GM21367 (cell line): ENCODE measurements around the gene ZNF613.
A peak's percentile ranks its signal among the peaks of the same experiment; 100 is the strongest.
"Not testable (repeated sequence)": the region's sequence is repeated elsewhere in the genome, so short reads cannot be mapped to it uniquely, and the experiment has no call there.

ENCODE experiments used
- ATAC-seq: cut with Tn5 transposase; IDR thresholded peaks from one replicate; pipeline ENCODE4 v1.9.1; 2021; ENCODE audit not compliant: unreplicated experiment

Gene ZNF613

DNA sequence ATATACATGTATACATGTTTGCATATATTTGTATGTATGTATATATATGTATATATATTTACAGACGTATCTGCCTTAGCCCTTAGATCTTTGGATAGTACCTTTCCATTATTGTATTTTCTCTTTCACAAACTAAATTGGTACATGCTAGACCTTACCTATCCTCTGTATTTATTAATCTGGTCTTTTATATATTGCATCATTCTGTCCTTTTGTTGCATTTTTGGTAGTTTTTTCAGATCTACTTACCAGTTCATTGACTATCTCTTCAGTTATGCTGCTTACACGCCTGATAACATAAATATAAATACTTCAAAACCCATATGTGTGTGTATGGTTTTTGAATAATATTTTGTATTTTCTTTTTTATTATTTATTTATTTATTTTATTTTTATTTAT lies 11.7 kb downstream of the ZNF613 start:
- no peak for ATAC-seq

DNA sequence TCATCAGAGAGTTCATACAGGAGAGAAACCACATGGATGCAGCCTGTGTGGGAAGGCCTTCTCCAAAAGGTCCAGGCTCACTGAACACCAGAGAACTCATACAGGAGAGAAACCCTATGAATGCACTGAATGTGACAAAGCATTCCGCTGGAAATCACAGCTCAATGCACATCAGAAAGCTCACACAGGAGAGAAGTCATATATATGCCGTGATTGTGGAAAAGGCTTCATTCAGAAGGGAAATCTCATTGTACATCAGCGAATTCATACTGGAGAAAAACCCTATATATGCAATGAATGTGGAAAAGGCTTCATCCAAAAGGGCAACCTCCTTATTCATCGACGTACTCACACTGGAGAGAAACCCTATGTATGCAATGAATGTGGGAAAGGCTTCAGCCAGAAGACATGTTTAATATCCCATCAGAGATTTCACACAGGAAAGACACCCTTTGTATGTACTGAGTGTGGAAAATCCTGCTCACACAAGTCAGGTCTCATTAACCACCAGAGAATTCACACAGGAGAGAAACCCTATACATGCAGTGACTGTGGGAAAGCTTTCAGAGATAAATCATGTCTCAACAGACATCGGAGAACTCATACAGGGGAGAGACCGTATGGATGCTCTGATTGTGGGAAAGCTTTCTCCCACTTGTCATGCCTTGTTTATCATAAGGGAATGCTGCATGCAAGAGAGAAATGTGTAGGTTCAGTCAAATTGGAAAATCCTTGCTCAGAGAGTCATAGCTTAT lies 17.7 kb downstream of the ZNF613 start:
- no peak for ATAC-seq

DNA sequence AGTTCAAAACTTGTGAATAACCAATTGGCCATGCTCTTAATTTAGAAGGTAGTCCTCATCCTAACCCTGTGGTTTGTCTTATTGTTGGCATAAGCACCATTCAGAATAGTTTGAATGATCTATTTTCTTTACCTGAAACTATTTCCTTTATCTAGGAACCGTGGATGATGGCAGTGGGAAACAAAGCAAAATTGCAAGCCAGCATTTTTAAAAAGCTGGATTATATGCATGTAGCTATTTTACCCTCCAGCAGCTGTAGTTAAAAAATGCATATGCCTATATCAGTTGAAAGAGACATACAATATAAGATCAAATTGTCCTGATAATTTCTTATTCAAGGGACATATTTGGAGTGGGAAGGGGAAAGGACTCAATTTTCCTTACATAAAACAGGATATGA lies 19.3 kb downstream of the ZNF613 start:
- no peak for ATAC-seq

DNA sequence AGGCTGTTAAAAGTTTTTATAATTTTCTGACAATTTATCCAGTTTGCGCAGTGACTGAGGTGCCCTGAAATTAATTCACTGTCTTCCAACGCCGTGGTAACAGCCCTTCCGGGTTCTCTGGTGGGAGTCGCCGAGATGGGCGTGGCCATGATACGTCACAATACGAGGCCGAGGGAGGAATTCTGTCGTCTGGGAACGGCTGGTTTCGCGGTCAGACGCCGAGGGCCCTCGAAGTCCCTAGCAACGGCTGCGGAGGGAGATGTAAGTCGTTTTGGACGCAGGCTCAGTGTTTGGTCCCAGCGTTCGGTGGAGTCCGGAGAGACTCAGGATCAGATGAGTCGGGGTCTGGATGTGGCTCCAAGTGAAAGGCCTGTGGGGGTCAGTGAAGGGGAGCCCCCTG lies 21.7 kb downstream of the ZNF613 start:
- no peak for ATAC-seq

DNA sequence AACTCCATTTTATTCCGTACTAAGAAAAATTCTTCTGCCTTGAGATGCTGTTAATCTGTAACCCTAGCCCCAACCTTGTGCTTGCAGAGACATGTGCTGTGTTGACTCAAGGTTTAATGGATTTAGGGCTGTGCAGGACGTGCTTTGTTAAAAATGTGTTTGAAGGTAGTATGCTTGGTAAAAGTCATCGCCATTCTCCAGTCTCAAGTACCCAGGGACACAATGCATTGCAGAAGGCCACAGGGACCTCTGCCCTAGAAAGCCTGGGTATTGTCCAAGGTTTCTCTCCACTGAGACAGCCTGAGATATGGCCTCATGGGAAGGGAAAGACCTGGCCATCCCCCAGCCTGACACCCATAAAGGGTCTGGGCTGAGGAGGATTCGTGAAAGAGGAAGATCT lies 30.6 kb downstream of the ZNF613 start:
- ATAC-seq = not testable (repeated sequence)

DNA sequence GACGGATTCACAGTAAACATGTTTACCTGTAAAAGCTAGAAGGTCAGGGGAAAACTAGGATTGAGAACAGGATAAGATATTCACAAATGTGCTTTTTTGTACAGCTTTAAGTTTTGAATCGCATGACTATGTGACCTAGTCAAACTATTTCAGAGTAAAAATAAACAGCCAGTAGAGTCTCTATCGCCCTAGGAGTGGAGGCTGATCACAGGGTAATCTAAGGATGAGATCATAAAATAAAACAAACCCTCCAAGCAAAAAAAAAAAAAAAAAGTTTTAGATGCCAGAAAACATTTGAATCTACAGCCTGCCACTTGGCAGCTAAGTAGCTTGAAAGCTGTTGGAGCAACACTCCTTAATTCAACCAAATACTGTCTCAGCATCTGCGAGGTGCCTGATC lies 32.5 kb downstream of the ZNF613 start:
- no peak for ATAC-seq

DNA sequence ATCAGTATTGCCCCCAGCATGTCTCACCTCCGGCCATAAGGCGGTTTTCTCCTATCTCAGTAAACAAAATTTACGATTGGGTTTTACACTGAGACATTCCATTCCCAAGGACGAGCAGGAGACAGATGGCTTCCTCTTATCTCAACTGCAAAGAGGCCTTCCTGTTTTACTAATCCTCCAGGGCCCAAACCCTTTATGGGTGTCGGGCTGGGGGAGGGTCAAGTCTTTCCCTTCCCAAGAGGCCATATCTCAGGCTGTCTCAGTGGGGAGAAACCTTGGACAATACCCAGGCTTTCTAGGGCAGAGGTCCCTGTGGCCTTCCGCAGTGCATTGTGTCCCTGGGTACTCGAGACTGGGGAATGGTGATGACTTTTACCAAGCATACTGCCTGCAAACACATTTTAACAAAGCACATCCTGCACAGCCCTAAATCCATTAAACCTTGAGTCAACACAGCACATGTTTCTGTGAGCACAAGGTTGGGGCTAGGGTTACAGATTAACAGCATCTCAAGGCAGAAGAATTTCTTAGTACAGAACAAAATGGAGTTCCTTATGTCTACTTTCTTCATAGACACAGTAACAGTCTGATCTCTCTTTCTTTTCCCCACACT lies 33.5 kb downstream of the ZNF613 start:
- ATAC-seq = not testable (repeated sequence)

DNA sequence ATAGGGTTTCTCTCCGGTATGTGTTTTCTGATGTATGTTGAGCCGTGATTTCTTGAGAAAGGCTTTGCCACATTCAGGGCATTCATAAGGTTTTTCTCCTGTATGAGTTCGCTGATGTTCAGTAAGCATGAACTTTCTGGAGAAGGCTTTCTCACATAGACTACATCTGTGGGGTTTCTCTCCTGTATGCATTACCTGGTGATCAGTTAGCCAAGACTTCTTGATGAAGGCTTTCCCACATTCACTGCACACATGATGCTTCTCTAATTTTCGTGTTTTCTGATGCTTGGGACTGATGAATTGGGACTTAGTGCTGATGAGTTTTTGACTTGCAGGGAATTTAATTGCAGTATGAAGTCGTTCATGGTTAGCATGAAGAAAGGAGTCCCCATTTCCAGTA lies 38.3 kb downstream of the ZNF613 start:
- ATAC-seq = no peak

DNA sequence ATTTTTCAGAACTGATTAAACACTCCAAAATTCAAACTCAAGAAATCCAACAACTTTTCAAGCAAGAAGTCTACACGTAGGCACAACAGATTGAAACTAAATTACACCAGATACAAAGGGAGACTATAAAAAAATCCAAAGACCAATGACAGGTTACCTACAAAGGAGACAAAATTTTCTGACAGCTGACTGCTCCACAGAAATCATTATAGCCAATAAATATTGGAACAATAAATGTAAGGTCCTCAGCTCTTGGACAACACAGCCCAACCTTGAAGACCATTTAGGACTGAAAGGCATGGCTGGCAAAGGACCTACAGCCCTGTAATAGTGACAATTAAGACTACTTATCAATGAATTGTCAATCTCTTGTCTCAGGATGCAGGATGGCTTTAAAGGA lies 43.4 kb downstream of the ZNF613 start:
- ATAC-seq = no peak

DNA sequence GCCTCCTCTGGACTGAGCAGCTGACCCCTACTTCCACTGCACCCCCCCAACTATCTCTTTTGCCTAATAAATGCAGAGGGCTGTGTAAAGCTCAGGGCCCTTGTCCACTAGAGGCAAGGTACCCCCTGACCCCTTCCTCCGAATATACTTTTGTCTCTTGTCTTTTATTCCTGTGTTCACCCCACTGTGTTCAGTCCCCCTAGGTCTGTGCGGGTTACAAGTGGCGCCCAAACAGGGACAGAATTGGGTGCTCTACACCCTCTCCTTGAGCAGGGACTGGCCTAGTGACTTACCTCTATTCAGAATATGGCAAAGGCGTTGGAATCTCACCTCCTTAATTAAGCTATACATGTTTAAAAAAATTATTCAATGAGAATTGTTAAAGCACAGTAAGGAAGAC lies 44.4 kb downstream of the ZNF613 start:
- no peak for ATAC-seq

DNA sequence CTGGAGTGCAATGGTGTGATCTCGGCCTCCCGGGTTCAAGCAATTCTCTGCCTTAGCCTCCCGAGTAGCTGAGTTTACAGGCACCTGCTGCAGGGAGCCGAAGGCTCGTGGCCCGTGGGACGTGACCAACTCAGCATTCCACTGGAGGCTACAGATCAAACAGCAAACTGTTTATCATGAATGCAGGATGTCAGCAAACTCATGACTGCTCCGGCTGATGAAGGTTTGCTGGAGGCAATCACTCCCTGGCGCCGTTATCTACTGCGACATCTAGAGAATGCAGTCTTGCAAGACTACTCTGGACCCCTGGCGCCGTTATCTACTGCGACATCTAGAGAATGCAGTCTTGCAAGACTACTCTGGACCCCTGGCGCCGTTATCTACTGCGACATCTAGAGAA lies 48.5 kb downstream of the ZNF613 start:
- ATAC-seq = not testable (repeated sequence)

DNA sequence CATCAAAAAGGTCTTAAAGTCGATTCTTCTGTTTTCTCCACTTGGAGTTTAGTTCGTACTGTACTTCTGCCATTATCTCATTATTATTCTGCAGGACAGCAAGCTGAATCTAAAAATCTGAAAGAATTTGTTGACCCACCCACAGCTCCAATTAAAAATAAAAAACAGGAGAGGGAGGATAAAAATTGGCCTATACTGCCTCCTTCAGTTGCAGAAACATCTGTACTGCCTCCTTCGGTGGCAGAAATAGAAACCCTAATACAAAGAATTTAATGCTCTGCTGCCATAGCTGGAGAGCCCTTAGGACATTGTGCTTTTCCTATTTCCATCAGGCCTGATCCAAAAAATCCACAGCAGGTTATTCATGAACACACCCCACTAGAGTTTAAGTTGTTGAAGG lies 49.6 kb downstream of the ZNF613 start:
- ATAC-seq = no peak

DNA sequence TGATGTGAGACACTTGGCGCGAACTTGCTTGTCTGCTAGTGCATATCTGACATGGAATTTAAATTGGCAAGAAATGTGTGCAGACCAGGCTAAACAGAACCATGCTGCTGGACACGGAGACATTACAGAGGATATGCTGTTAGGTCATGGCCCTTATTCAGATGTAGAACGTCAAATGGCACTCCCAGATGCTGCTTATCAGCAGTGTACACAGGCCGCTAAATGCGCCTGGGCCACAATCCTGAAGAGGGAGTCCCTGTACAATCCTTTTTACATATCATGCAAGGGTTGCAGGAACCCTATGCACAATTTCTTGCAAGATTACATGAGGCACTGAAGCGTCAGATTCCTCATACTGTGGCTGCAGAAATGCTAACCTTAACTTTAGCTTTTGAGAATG lies 50.1 kb downstream of the ZNF613 start:
- no peak for ATAC-seq

DNA sequence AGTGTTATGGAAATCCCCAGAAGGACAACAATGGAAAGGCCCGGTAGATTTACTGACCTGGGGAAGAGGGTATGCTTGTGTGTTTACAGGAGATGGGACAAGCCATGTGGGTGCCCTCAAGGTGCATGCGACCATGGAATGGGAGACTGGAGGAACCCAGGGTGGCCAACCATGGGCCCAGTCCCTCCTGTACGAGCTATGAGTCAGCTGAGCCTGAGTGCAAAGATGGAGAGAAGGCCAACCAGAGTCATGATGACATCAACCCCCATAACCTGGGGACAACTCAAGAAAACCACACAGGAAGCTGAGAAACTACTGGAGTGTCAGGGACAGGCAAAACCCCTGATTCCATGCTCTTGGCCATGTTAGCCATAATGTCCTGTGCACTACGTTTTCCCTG lies 51.6 kb downstream of the ZNF613 start:
- no peak for ATAC-seq

DNA sequence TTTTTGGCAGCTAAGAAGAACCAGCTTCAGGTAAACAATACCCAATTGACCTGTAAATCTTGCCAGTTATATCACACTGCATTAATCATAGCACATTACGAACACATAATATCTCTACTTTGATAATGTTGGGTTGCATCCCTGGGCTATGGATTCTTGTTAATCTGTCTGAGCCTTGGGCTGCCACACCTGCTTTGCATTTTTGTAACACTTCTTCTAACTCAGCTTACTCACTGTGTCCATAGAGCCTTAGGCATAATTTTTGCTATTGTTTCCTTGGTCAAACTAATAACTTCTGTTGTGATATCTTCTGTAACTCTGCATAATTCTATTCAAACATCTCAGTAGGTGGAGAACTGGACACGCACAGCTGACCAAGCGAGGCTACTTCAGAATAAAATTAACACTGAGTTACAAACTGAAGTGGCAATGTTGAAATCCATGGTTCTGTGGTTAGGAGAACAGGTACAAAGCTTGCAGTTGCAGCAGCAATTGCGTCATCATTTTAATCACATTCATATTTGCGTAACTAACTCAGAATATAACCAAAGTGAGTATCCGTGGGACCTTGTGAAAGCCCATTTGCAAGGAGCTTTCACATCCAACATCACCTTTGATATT lies 53.0 kb downstream of the ZNF613 start:
- no peak for ATAC-seq

DNA sequence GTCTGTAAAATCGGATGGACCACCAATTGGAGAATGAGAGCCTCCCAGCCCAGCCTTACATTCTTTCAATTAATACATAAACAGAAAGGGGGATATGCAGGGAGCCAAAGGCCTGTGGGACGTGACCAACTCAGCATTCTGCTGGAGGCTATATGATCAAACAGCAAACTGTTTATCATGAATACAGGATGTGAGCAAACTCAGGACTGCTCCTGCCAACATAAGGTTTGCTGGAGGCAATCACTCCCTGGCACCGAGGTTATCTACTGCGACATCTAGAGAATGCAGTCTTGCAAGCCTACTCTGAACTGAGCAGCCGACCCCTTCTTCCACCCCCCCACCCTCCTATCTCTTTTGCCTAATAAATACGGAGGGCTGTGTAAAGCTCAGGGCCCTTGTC lies 53.7 kb downstream of the ZNF613 start:
- not testable (repeated sequence) for ATAC-seq

DNA sequence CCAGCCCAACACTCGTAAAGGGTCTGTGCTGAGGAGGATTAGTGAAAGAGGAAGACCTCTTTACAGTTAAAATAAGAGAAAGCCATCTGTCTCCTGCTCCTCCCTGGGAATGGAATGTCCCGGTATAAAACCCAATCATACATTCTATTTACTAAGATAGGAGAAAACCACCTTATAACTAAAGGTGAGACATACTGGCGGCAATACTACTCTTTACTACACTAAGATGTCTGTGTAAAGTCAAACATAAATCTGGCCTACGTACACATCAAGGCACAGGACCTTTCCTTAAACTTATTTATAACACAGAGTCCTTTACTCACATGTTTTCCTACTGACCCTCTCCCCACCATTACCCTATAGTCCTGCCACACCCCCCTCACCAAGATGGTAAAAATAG lies 56.1 kb downstream of the ZNF613 start:
- ATAC-seq = no peak

DNA sequence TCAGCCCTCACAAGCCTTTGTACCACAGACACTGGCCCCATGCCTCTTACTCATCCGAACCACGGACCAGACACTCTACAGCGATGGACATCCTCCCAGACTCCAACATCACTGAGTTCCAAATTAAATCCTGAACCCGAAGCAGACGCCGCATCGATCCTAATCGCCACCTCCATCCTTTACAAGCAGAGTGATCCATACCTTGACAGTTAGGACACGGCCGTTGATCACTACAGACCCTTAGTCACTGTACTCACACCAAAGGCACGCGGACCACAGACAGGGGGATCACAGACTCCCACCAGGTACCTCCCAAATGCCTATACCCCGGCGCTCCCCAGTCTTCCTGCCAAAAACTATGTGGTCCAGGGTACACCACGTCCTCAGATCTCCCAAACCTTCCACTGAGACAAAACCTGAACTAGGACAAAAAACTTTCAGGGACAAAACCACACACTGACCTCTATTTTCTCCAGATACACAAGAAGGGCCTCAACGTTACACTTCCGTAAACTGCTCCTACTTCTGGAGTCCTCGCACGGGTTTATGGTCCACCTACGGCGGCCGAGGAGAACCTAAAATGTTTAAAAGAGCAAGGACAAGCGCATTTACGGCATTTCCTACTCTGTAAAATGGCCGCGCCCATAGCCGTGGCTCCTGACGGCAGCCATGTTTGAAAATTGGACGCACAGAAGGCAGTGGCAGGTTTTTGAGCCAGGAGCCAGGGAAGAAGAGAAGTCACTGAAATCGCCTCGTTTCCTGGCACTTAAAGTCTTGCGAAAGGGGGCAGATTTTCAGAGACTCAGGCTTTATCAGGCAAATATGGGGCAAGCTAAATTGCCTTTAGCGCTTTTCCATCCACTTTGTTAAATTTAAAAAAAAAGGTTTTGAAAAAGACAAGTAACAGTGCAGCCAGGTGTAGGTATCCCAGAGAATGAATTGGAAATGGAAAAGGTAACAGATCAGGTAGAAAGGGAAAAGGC lies 59.3 kb downstream of the ZNF613 start, which contains the start of gene ZNF350:
TSS of gene ZNF350 (minus strand) at position 532 of the 983 bp plus-strand sequence. CDS start 12,480 bp downstream, outside the sequence.
- ATAC-seq = peak; percentile 71

DNA sequence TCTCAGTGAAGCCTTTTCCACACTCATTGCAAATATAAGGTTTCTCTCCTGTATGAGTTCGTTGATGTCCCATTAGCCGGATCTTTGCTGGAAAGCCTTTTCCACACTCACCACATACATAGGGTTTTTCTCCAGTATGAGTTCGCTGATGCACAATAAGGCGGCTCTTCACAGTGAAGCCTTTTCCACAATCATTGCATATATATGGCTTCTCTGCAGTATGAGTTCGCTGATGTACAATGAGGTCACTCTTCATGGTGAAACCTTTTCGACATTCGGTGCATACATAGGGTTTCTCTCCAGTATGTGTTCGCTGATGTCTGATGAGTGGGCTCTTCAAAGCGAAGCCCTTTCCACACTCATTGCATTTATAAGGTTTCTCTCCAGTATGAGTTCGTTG lies 66.2 kb downstream of the ZNF613 start:
- ATAC-seq = no peak

DNA sequence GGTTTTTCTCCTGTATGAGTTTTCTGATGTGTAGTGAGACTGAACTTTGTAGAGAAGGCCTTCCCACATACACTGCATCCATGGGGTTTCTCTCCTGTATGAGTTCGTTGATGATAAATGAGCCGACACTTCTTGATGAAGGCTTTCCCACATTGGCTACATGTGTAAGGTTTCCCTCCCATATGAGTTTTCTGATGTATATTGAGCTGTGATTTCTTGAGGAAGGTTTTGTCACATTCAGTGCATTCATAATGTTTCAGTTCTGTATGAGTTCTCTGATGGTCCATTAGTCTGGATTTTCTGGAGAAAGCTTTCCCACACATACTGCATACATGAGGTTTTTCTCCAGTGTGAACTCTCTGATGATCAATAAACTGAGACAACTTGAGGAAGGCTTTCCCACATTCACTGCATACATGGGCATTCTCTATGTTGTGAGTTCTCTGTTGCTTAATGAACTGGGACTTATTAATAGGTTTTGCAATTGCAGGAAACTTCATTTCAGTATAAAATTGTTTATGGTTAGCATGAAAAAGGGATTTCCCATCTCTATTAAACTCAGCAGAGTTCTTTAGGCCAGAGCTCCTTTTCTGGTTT lies 66.9 kb downstream of the ZNF613 start:
- no peak for ATAC-seq
